ENCODE results near the gene PLD4.

DNA sequence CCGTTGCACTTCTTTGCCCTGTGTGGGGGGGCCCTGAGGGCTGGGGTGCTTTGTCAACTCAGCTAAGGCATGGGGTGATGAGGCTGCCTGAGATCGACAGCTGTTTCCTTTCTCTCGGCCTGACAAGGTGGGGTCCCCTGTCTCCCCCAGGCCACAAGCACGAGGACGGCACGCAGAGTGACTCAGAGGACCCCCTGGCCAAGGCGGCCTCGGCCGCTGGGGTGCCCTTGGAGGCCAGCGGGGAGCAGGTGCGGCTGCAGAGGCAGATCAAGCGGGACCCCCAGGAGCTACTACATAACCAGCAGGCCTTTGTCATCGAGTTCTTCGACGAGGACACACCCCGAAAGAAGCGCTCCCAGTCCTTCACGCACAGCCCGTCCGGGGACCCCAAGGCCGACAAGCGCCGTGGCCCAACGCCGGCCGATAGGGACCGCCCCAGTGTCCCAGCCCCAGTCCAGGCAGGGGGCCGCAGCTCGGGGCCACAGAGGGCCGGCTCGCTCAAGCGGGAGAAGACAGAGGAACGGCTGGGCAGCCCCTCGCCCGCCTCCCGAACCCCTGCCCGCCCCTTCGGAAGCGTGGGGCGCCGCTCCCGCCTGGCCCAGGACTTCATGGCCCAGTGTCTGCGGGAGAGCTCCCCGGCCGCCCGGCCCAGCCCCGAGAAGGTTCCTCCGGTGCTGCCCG lies 40.9 kb upstream of the PLD4 start:
- TF ChIP-seq POLR2A (IDR thresholded peaks at IDR 0.05; ENCODE audit: low read depth, low read length), result no peak
- no peak for TF ChIP-seq POLR2AphosphoS5 (IDR thresholded peaks at IDR 0.05; ENCODE audit: low read depth, low read length)

All from GM12892 (cell line).